Right lobe of liver (tissue), 6 donors: ENCODE data around the gene CALD1. TPM values are rescaled to one million over a fixed set of nuclear protein-coding genes. Genes with fewer than 3 reads are reported as not detected.
A peak's percentile ranks its signal among the peaks of the same experiment; 100 is the strongest.

Experiments
- ATAC-seq, 4 donors: fragments of 200-7000 bp; cut with Tn5 transposase; one replicate each; pipeline ENCODE4 v1.9.1; 2020; ENCODE audit warnings: mild to moderate bottlenecking in 4 of 4, moderate library complexity in 4 of 4
- DNase-seq, 3 donors: peaks; one replicate each; pipeline ENCODE4 v3.0.0-alpha.2; 2020
- H3K27ac ChIP-seq, 3 donors: fragments of 200-600 bp; one replicate each; pipeline ENCODE4 v1.8.0; 2022
- H3K27me3 ChIP-seq, 2 donors: fragments of 200-600 bp; one replicate each; pipeline ENCODE4 v1.8.0; 2022
- H3K36me3 ChIP-seq, 4 donors: fragments of 200-600 bp; sonication (generic) in 1 of 4; one replicate each; pipeline versions ENCODE4 v1.5.1 to v1.8.0; 2017 to 2022; ENCODE audit warnings: control low read depth in 1 of 4
- H3K4me1 ChIP-seq, 4 donors: fragments of 200-600 bp; sonication (generic) in 1 of 4; one replicate each; pipeline versions ENCODE4 v1.5.1 to v1.8.0; 2017 to 2022; ENCODE audit warnings: control low read depth in 1 of 4
- H3K4me3 ChIP-seq, 3 donors: fragments of 200-600 bp; one replicate each; pipeline ENCODE4 v1.8.0; 2022
- H3K9me3 ChIP-seq, 4 donors: fragments of 200-600 bp; sonication (generic) in 1 of 4; one replicate each; pipeline versions ENCODE4 v1.5.1 to v1.8.0; 2017 to 2022; ENCODE audit warnings: control low read depth in 1 of 4
- POLR2A ChIP-seq: fragments of 450-650 bp; IDR thresholded peaks from one replicate; pipeline ENCODE4 v1.6.1; 2017; ENCODE audit warnings: antibody characterized with exemption, mild to moderate bottlenecking
- WGBS: methylation state at CpG from one replicate; pipeline ENCODE4 v1.1.6; 2018; ENCODE audit warnings: low coverage, low lambda C conversion rate; ENCODE audit not compliant: insufficient coverage; ENCODE audit errors: missing lambda C conversion rate; 5-methylcytosine and 5-hydroxymethylcytosine counted together
- intact Hi-C, 2 donors: fragments of 100-400 bp; cut with DNase I; formaldehyde crosslinking; loops; one replicate each; pipeline versions ENCODE4 v1.11.2 to v1.14.1; 2022
- total RNA-seq, 6 experiments: library from RNA; depleted of rRNA in 2 of 6; stranded (reverse); fragments of >200 nt in 2 of 6; fragmentation: NEBNext Ultra II Directional in 3 of 6; extraction: Animal tissue kit (Norgen Biotek cat#: 25700) in 3 of 6; gene quantifications; one replicate each; pipeline versions ENCODE4 v1.1.0 to v1.2.4, GENCODE V29; 2016 to 2023
- TF ChIP-seq, protein P1 (sequence below), 4 donors: fragments of 200-600 bp in 3 of 4; fragments of 450-650 bp in 1 of 4; IDR thresholded peaks; one replicate each; pipeline versions ENCODE4 v1.5.1 to v1.8.0; 2016 to 2022; ENCODE audit warnings: antibody characterized with exemption in 4 of 4, mild to moderate bottlenecking in 2 of 4
- donor health status: DM: no; HTN: yes; CAD: no.
- donor health status: DM: no; HTN: no; CAD: no.
- donor health status: DM: no; HTN: no; CAD: no.
- donor health status: DM: no; HTN: yes; CAD: no.
- donor health status: DM: no; HTN: yes; CAD: no.

Gene CALD1
- total RNA-seq, 6 experiments from 2014 or later: 110 to 181 (median 131) TPM

DNA sequence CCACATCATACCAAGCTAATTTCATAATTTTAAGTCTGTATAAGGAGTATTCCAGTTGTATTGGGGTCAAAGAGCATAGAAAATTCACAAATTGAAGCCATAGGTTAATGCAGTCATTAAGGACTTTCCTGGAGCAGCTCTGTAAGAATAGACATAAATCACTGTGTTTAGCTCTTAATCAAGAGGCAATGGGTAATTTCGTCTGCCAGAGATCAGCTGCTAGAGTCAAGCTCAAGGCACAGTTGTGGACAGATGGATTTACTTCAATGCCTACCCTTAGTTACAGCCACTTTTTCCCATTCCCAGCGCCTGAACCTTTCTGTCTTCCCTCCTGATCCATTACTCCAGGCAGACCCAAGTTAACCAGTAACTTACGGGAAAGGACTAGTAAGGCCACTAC is 166.3 kb downstream of the CALD1 start:
- WGBS: 65% methylated on average over 2 of the region's 3 CpGs
- H3K27ac ChIP-seq: no peak overlapping the region
- H3K4me1 ChIP-seq: peaks cover 0 to 36% (median 6%) of the 10 kb centered on the region in 4 donors
- peaks cover 0 to 40% (median 9%) of the 10 kb centered on the region in 4 donors for H3K36me3 ChIP-seq
- H3K9me3 ChIP-seq: no peaks in the 10 kb centered on the region
- H3K4me3 ChIP-seq: no peak overlapping the region
- H3K27me3 ChIP-seq: no peaks in the 10 kb centered on the region
- DNase-seq (no peak), ATAC-seq (no peak)
- intact Hi-C loops: no loop called here
- no peak for TF ChIP-seq POLR2A
- TF ChIP-seq, protein P1, sequence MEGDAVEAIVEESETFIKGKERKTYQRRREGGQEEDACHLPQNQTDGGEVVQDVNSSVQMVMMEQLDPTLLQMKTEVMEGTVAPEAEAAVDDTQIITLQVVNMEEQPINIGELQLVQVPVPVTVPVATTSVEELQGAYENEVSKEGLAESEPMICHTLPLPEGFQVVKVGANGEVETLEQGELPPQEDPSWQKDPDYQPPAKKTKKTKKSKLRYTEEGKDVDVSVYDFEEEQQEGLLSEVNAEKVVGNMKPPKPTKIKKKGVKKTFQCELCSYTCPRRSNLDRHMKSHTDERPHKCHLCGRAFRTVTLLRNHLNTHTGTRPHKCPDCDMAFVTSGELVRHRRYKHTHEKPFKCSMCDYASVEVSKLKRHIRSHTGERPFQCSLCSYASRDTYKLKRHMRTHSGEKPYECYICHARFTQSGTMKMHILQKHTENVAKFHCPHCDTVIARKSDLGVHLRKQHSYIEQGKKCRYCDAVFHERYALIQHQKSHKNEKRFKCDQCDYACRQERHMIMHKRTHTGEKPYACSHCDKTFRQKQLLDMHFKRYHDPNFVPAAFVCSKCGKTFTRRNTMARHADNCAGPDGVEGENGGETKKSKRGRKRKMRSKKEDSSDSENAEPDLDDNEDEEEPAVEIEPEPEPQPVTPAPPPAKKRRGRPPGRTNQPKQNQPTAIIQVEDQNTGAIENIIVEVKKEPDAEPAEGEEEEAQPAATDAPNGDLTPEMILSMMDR (IDR thresholded peaks at IDR 0.05): no peak

DNA sequence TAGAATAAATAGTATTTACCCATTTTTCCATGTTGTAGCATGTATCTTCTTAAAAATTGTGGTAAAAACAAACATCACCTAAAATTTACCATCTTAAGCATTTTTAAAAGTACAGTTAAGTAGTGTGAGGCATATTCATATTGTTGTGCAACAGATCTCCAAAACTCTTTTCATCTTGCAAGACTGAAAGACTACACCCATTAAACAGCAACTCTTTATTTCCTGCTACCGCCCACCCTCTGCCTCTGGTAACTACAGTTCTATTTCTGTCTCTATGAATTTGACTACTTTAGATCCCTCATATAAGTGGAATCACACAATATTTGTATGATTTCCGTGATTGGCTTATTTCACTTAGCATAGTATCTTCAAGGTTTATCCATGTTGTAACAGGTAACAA is 166.8 kb downstream of the CALD1 start:
- no peaks in the 10 kb centered on the region for H3K27me3 ChIP-seq
- no peak for DNase-seq
- H3K4me3 ChIP-seq: no peak overlapping the region
- ATAC-seq: no peak
- intact Hi-C loops: no loop called here
- peaks cover 0 to 45% (median 12%) of the 10 kb centered on the region in 4 donors for H3K36me3 ChIP-seq
- H3K27ac ChIP-seq: no peak overlapping the region
- TF ChIP-seq, protein P1 (IDR thresholded peaks at IDR 0.05): no peak
- TF ChIP-seq POLR2A: no peak
- H3K9me3 ChIP-seq: no peaks in the 10 kb centered on the region
- H3K4me1 ChIP-seq: peaks cover 0 to 34% (median 6%) of the 10 kb centered on the region in 4 donors
- WGBS: 63% methylated on average over 2 of the region's 2 CpGs

DNA sequence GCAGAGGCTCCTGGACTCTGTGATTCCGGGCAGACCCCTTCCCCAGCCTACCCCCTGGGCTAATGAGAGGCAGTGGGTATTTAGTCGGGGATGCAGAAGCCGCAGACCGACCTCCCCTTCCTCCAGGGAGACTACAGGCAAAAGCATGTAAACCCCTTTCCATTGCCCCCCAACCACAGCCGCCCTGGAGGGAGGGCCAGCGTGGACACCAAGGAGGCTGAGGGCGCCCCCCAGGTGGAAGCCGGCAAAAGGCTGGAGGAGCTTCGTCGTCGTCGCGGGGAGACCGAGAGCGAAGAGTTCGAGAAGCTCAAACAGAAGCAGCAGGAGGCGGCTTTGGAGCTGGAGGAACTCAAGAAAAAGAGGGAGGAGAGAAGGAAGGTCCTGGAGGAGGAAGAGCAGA is 167.9 kb downstream of the CALD1 start:
- 98% methylated on average over 14 of the region's 17 CpGs for WGBS
- TF ChIP-seq, protein P1 (IDR thresholded peaks at IDR 0.05): no peak
- TF ChIP-seq POLR2A: no peak
- peaks cover 0 to 23% (median under 1%) of the 10 kb centered on the region in 4 donors for H3K4me1 ChIP-seq
- peaks cover 0 to 56% (median 17%) of the 10 kb centered on the region in 4 donors for H3K36me3 ChIP-seq
- intact Hi-C loops: no loop called here
- DNase-seq (peak in 1 of 3 donors; percentile 19), ATAC-seq (no peak)
- H3K27ac ChIP-seq: no peak overlapping the region
- no peaks in the 10 kb centered on the region for H3K9me3 ChIP-seq
- H3K27me3 ChIP-seq: no peaks in the 10 kb centered on the region
- H3K4me3 ChIP-seq: no peak overlapping the region

DNA sequence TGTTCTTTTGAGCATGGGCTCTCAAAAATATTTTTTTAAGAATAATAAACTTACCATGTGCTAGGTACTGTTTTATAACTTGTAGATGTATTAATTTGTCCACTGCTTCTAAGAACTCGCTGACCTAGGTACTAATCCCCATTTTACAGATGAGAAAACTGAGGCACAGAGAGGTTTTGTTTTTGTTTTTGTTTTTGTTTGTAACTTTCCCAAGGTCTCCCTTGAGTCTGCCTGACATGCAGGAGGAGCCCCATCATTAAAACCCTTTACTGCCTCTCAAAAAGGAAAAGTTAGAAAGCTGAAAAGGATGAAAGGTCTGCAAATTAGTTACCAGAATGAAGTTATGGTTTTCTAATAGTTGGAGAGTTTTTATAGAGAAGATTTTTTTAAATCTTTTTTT is 168.4 kb downstream of the CALD1 start:
- no peaks in the 10 kb centered on the region for H3K9me3 ChIP-seq
- peaks cover 0 to 21% (median 0%) of the 10 kb centered on the region in 4 donors for H3K4me1 ChIP-seq
- H3K36me3 ChIP-seq: peaks cover 0 to 60% (median 17%) of the 10 kb centered on the region in 4 donors
- H3K27me3 ChIP-seq: no peaks in the 10 kb centered on the region
- DNase-seq (no peak), ATAC-seq (no peak)
- no peak overlapping the region for H3K27ac ChIP-seq
- no peak overlapping the region for H3K4me3 ChIP-seq
- intact Hi-C loops: no loop called here
- TF ChIP-seq POLR2A: no peak
- TF ChIP-seq, protein P1 (IDR thresholded peaks at IDR 0.05): no peak
- WGBS: 82% methylated on average over 1 of the region's 1 CpG

DNA sequence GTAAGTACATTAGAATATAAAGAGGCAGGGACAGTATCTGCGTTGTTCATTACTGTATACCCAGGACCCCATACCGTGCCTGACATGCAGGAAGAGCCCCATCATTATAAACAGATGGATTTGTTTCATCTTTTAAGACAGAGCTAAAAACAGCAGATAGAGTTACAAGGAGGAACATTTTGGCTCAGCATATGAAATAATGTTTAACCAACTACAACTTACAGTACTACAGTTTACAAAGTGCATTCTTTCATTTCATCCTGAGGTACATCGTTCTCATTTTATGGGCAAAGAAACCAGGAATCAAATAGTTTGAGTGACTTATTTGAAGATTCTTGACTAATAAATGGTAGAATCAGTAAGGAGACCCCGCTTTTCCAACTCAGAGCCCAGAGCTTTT is 168.8 kb downstream of the CALD1 start:
- no peak overlapping the region for H3K27ac ChIP-seq
- intact Hi-C loops: no loop called here

More for the DNA sequence above, 168.8 kb downstream of the CALD1 start:
- WGBS: 76% methylated on average over 4 of the region's 4 CpGs
- Histone ChIP-seq H3K27me3 (no peaks in the 10 kb centered on the region), H3K4me3 (no peak overlapping the region), H3K36me3 (peaks cover 0 to 64% (median 17%) of the 10 kb centered on the region in 4 donors), H3K9me3 (no peaks in the 10 kb centered on the region), H3K4me1 (peaks cover 0 to 17% (median 0%) of the 10 kb centered on the region in 4 donors)
- ATAC-seq: no peak
- no peak for DNase-seq
- TF ChIP-seq, protein P1 (IDR thresholded peaks at IDR 0.05): no peak
- TF ChIP-seq POLR2A: no peak
